ENCODE measurements around the gene ABCA1.

ABCA1 gene

GRCh38 chr9:104850786-104851545, 77.0 kb downstream of the ABCA1 start:
- in situ Hi-C loops (cut with MboI; ENCODE audit: low sequenced_read_pairs) = loop anchor here (25.0 kb wide), 1 partner anchor 561 kb away; no protein-coding TSS in a partner anchor

- in situ Hi-C loops (cut with MboI; ENCODE audit: low sequenced_read_pairs) = no loop called here
Measured at GRCh38 chr9:104849023-104849422, 78.9 kb downstream of the ABCA1 start.

GRCh38 chr9:104844710-104845109, 83.2 kb downstream of the ABCA1 start:
- in situ Hi-C loops (cut with MboI; ENCODE audit: low sequenced_read_pairs) = no loop called here

GRCh38 chr9:104843644-104844240, 84.2 kb downstream of the ABCA1 start:
- in situ Hi-C loops (cut with MboI; ENCODE audit: low sequenced_read_pairs) = no loop called here

- in situ Hi-C loops (cut with MboI; ENCODE audit: low sequenced_read_pairs) = no loop called here
Measured at GRCh38 chr9:104842698-104843097, 85.3 kb downstream of the ABCA1 start.

- in situ Hi-C loops (cut with MboI; ENCODE audit: low sequenced_read_pairs) = no loop called here
Measured at GRCh38 chr9:104841601-104842141, 86.3 kb downstream of the ABCA1 start.

GRCh38 chr9:104838958-104839357, 89.0 kb downstream of the ABCA1 start:
- in situ Hi-C loops (cut with MboI; ENCODE audit: low sequenced_read_pairs) = no loop called here

GRCh38 chr9:104836767-104837166, 91.2 kb downstream of the ABCA1 start:
- in situ Hi-C loops (cut with MboI; ENCODE audit: low sequenced_read_pairs) = no loop called here

GRCh38 chr9:104836235-104836634, 91.7 kb downstream of the ABCA1 start:
- in situ Hi-C loops (cut with MboI; ENCODE audit: low sequenced_read_pairs) = no loop called here

- in situ Hi-C loops (cut with MboI; ENCODE audit: low sequenced_read_pairs) = no loop called here
Measured at GRCh38 chr9:104835161-104835560, 92.8 kb downstream of the ABCA1 start.

GRCh38 chr9:104833696-104834095, 94.3 kb downstream of the ABCA1 start:
- in situ Hi-C loops (cut with MboI; ENCODE audit: low sequenced_read_pairs) = no loop called here

- in situ Hi-C loops (cut with MboI; ENCODE audit: low sequenced_read_pairs) = no loop called here
Measured at GRCh38 chr9:104831681-104832080, 96.3 kb downstream of the ABCA1 start.

- in situ Hi-C loops (cut with MboI; ENCODE audit: low sequenced_read_pairs) = no loop called here
Measured at GRCh38 chr9:104826911-104827310, 101.0 kb downstream of the ABCA1 start.

GRCh38 chr9:104826079-104826775, 101.7 kb downstream of the ABCA1 start:
- in situ Hi-C loops (cut with MboI; ENCODE audit: low sequenced_read_pairs) = no loop called here

- in situ Hi-C loops (cut with MboI; ENCODE audit: low sequenced_read_pairs) = no loop called here
Measured at GRCh38 chr9:104820336-104820735, 107.6 kb downstream of the ABCA1 start.

GRCh38 chr9:104819033-104819432, 108.9 kb downstream of the ABCA1 start:
- in situ Hi-C loops (cut with MboI; ENCODE audit: low sequenced_read_pairs) = no loop called here

- in situ Hi-C loops (cut with MboI; ENCODE audit: low sequenced_read_pairs) = no loop called here
Measured at GRCh38 chr9:104817437-104817836, 110.5 kb downstream of the ABCA1 start.

GRCh38 chr9:104815851-104816565, 111.9 kb downstream of the ABCA1 start:
- in situ Hi-C loops (cut with MboI; ENCODE audit: low sequenced_read_pairs) = no loop called here

GRCh38 chr9:104810421-104811339, 117.3 kb downstream of the ABCA1 start:
- in situ Hi-C loops (cut with MboI; ENCODE audit: low sequenced_read_pairs) = no loop called here

- in situ Hi-C loops (cut with MboI; ENCODE audit: low sequenced_read_pairs) = no loop called here
Measured at GRCh38 chr9:104808035-104808614, 119.8 kb downstream of the ABCA1 start.

Measured in HL-60/S4 treated with retinoic acid at 250 ng/mL for 4 days and 3 days (cell line).